Type B pancreatic cell (in vitro differentiated cells): Measurements from ENCODE around the gene GPR107. TPM values are rescaled to one million over a fixed set of nuclear protein-coding genes. Genes with fewer than 3 reads are reported as not detected.

Experiments
- DNase-seq: peaks from one replicate; pipeline ENCODE4 v3.0.0; 2021; ENCODE audit warnings: mixed read lengths; ENCODE audit not compliant: unreplicated experiment; ENCODE audit errors: extremely low spot score
- H3K27ac Mint-ChIP-seq: 2 replicates; pipeline ENCODE4 v1.8.0; 2021; ENCODE audit warnings: mild to moderate bottlenecking, mixed read lengths
- H3K27me3 Mint-ChIP-seq: 2 replicates; pipeline ENCODE4 v1.8.0; 2021; ENCODE audit warnings: mixed read lengths
- H3K36me3 Mint-ChIP-seq: 2 replicates; pipeline ENCODE4 v1.8.0; 2021; ENCODE audit warnings: mixed read lengths
- H3K4me1 Mint-ChIP-seq: one replicate; pipeline ENCODE4 v1.8.0; 2021; ENCODE audit warnings: mixed read lengths; ENCODE audit not compliant: unreplicated experiment
- H3K4me3 Mint-ChIP-seq: 2 replicates; pipeline ENCODE4 v1.8.0; 2021; ENCODE audit warnings: mild to moderate bottlenecking, mixed read lengths
- H3K9me3 Mint-ChIP-seq: 2 replicates; pipeline ENCODE4 v1.8.0; 2021; ENCODE audit warnings: mixed read lengths
- total RNA-seq: library from RNA; stranded (reverse); gene quantifications from 2 replicates; pipeline ENCODE4 v1.2.1, GENCODE V29; 2021; ENCODE audit warnings: low replicate concordance
- TF ChIP-seq, protein P1 (sequence below): fragments of 200-600 bp; sonication (generic); conservative IDR thresholded peaks from 2 replicates; pipeline ENCODE4 v1.5.0; 2021; ENCODE audit warnings: antibody characterized with exemption, mild to moderate bottlenecking

The GPR107 gene
- total RNA-seq, 1 donor from 2014 or later, result 43.6 TPM

DNA sequence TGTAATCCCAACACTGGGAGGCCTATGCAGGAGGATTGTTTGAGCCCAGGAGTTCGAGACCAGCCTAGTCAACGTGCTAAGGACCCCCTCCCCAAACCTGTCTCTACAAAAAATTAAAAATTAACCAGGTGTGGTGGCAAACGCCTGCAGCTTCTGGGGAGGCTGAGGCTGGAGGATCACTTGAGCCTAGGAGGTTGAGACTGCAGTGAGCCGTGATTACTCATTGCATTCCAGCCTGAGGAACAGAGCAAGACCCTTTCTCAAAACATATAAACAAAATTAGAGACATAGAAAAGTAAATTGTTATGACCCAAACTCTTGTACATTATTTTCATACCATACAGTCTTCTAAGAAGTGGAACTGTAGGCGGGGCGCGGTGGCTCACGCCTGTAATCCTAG lies 1.1 kb downstream of the GPR107 start:
- no peak for DNase-seq
- peaks cover 7% of the 10 kb centered on the region for H3K36me3 Mint-ChIP-seq
- H3K27ac Mint-ChIP-seq, result peak overlapping the region; percentile 99
- TF ChIP-seq, protein P1, sequence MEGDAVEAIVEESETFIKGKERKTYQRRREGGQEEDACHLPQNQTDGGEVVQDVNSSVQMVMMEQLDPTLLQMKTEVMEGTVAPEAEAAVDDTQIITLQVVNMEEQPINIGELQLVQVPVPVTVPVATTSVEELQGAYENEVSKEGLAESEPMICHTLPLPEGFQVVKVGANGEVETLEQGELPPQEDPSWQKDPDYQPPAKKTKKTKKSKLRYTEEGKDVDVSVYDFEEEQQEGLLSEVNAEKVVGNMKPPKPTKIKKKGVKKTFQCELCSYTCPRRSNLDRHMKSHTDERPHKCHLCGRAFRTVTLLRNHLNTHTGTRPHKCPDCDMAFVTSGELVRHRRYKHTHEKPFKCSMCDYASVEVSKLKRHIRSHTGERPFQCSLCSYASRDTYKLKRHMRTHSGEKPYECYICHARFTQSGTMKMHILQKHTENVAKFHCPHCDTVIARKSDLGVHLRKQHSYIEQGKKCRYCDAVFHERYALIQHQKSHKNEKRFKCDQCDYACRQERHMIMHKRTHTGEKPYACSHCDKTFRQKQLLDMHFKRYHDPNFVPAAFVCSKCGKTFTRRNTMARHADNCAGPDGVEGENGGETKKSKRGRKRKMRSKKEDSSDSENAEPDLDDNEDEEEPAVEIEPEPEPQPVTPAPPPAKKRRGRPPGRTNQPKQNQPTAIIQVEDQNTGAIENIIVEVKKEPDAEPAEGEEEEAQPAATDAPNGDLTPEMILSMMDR, result no peak
- no peaks in the 10 kb centered on the region for H3K9me3 Mint-ChIP-seq
- peak overlapping the region; percentile 99 for H3K4me3 Mint-ChIP-seq
- no peaks in the 10 kb centered on the region for H3K27me3 Mint-ChIP-seq
- peaks cover 16% of the 10 kb centered on the region for H3K4me1 Mint-ChIP-seq

DNA sequence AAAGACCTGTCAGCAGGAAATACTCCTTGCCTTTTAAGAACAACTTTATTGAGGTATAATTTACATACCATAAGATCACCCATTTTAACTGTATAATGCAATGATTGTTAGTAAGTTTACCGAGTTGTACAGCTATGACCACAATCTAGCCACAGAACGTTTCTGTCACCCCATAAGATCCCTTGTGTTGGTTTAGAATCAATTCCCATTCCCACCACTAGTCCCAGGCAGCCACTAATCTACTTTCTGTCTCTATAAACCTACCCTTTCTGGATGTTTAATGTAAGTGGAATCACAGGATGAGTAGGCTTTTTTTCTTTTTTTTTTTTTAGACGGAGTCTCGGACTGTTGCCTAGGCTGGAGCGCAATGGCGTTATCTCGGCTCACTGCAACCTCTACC lies 4.4 kb downstream of the GPR107 start:
- no peaks in the 10 kb centered on the region for H3K9me3 Mint-ChIP-seq
- TF ChIP-seq, protein P1, result peak; percentile 65
- no peak overlapping the region for H3K4me3 Mint-ChIP-seq
- peaks cover 7% of the 10 kb centered on the region for H3K36me3 Mint-ChIP-seq
- H3K27ac Mint-ChIP-seq, result no peak overlapping the region
- peaks cover 4% of the 10 kb centered on the region for H3K4me1 Mint-ChIP-seq
- no peak for DNase-seq
- no peaks in the 10 kb centered on the region for H3K27me3 Mint-ChIP-seq

DNA sequence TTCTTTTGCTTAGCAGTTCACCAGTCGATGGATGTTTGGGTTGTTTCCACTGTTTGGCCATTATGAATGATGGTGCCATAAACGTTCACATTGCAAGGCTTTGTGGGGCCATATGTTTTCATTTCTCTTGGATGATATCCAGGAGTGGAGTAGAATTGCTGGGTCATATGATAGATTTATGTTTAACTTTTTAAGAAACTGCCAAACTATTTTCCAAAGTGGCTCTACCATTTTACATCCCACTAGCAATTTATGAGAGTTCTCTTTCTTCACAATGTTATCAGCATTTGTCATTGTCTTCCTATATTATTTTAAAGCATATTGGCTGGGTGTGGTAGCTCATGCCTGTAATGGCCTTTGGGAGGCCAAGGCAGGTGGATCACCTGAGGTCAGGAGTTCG lies 5.2 kb downstream of the GPR107 start:
- no peaks in the 10 kb centered on the region for H3K27me3 Mint-ChIP-seq
- peaks cover 7% of the 10 kb centered on the region for H3K36me3 Mint-ChIP-seq
- H3K9me3 Mint-ChIP-seq, result no peaks in the 10 kb centered on the region
- TF ChIP-seq, protein P1, result no peak
- peaks cover 4% of the 10 kb centered on the region for H3K4me1 Mint-ChIP-seq
- no peak for DNase-seq
- H3K27ac Mint-ChIP-seq, result peak overlapping the region; percentile 80
- peak overlapping the region; percentile 62 for H3K4me3 Mint-ChIP-seq

DNA sequence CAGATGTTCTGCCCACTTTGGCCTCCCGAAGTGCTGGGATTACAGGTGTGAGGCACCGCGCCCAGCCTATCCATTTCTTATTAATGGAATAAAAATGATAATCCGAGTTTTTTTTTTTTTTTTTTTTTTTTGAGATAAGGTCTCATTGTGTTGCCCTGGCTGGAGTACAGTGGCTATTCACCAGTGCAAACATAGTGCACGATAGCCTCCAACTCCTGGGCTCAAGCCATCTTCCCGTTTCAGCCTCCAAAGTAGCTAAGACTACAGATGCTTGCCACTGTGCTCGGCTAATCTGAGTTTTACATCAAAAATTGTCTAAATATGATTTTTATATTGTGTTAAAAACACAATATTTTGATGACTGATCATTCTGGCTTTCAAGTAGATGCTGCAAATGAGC lies 6.6 kb downstream of the GPR107 start:
- Mint-ChIP-seq H3K4me1 (peaks cover 4% of the 10 kb centered on the region), H3K27me3 (no peaks in the 10 kb centered on the region), H3K27ac (no peak overlapping the region), H3K4me3 (no peak overlapping the region), H3K9me3 (no peaks in the 10 kb centered on the region), H3K36me3 (peaks cover 12% of the 10 kb centered on the region)
- TF ChIP-seq, protein P1, result no peak
- no peak for DNase-seq

DNA sequence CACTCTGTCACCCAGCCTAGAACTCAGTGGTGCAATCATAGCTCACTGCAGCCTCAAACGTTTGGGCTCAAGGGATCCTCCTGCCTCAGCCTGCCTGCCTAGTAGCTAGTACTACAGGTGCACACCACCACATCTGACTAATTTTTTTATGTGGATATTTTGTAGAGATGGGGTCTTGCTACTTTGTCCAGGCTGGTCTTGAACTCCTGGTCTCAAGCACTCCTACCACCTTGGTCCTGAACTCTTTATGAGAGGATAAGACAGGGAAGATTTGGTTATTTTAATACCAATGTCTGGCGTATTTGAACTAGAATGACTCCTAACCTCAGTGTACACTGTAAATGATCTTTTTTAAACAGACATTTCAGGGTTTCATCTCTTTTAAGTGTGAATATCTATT lies 9.0 kb downstream of the GPR107 start:
- H3K4me3 Mint-ChIP-seq, result no peak overlapping the region
- H3K27me3 Mint-ChIP-seq, result no peaks in the 10 kb centered on the region
- no peak for DNase-seq
- H3K4me1 Mint-ChIP-seq, result peaks cover 4% of the 10 kb centered on the region
- TF ChIP-seq, protein P1, result no peak
- no peak overlapping the region for H3K27ac Mint-ChIP-seq
- H3K36me3 Mint-ChIP-seq, result peaks cover 15% of the 10 kb centered on the region
- H3K9me3 Mint-ChIP-seq, result no peaks in the 10 kb centered on the region

DNA sequence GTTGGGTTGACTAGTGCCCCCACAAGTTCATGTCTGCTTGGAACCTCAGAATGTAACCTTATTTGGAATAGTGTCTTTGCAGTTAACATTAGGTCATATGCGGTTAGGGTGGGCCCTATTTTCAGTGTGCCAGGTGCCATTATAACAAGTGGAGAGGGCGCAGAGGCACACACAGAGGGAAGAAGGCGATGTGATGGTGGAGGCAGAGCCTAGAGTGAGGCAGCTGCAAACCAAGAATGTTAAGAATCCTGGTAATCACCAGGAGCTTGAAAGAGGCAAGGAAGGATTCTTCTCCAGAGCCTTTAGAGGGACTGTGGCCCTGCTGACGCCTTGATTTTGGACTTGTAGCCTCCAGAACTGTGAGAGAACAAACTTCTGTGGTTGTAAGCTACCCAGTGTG lies 10.9 kb downstream of the GPR107 start:
- TF ChIP-seq, protein P1, result no peak
- no peaks in the 10 kb centered on the region for H3K4me1 Mint-ChIP-seq
- DNase-seq, result no peak
- peaks cover 8% of the 10 kb centered on the region for H3K36me3 Mint-ChIP-seq
- no peaks in the 10 kb centered on the region for H3K9me3 Mint-ChIP-seq
- no peaks in the 10 kb centered on the region for H3K27me3 Mint-ChIP-seq
- no peak overlapping the region for H3K4me3 Mint-ChIP-seq
- no peak overlapping the region for H3K27ac Mint-ChIP-seq
